ENCODE results near the gene JAKMIP3. TPM values are rescaled to one million over a fixed set of nuclear protein-coding genes. Genes with fewer than 3 reads are reported as not detected.

Gene JAKMIP3
- total RNA-seq (2014; rRNA removed; shearing (Covaris generic)), result not detected in 2 replicates

- peak; percentile 80 for DNase-seq (ENCODE audit: low read depth)
These were observed at the start of gene JAKMIP3 for GRCh38 chr10:132065491-132066105. JAKMIP3 (plus strand) TSS chr10:132065946; CDS start chr10:132104809, 38,863 bp downstream.

GRCh38 chr10:132016514-132016913, 49.2 kb upstream of the JAKMIP3 start:
- DNase-seq (ENCODE audit: low read depth), result no peak

- DNase-seq (ENCODE audit: low read depth), result no peak
These were observed 47.3 kb upstream of the JAKMIP3 start for GRCh38 chr10:132018446-132018845.

GRCh38 chr10:132019366-132019765, 46.4 kb upstream of the JAKMIP3 start:
- no peak for DNase-seq (ENCODE audit: low read depth)

GRCh38 chr10:132020456-132020855, 45.3 kb upstream of the JAKMIP3 start:
- DNase-seq (ENCODE audit: low read depth), result no peak

GRCh38 chr10:132021046-132021445, 44.7 kb upstream of the JAKMIP3 start:
- no peak for DNase-seq (ENCODE audit: low read depth)

GRCh38 chr10:132021504-132022143, 44.1 kb upstream of the JAKMIP3 start:
- no peak for DNase-seq (ENCODE audit: low read depth)

GRCh38 chr10:132022241-132022640, 43.5 kb upstream of the JAKMIP3 start:
- no peak for DNase-seq (ENCODE audit: low read depth)

GRCh38 chr10:132023092-132023811, 42.5 kb upstream of the JAKMIP3 start:
- DNase-seq (ENCODE audit: low read depth), result peak; percentile 54

GRCh38 chr10:132027423-132027983, 38.2 kb upstream of the JAKMIP3 start:
- DNase-seq (ENCODE audit: low read depth), result peak; percentile 52

GRCh38 chr10:132028706-132029105, 37.0 kb upstream of the JAKMIP3 start:
- no peak for DNase-seq (ENCODE audit: low read depth)

GRCh38 chr10:132030898-132031463, 34.8 kb upstream of the JAKMIP3 start:
- no peak for DNase-seq (ENCODE audit: low read depth)

- DNase-seq (ENCODE audit: low read depth), result no peak
These were observed 32.1 kb upstream of the JAKMIP3 start for GRCh38 chr10:132033632-132034031.

GRCh38 chr10:132035476-132035875, 30.3 kb upstream of the JAKMIP3 start:
- DNase-seq (ENCODE audit: low read depth), result no peak

- no peak for DNase-seq (ENCODE audit: low read depth)
These were observed 29.4 kb upstream of the JAKMIP3 start for GRCh38 chr10:132036153-132036886.

GRCh38 chr10:132036887-132037675, 28.7 kb upstream of the JAKMIP3 start:
- DNase-seq (ENCODE audit: low read depth), result no peak

- no peak for DNase-seq (ENCODE audit: low read depth)
These were observed 28.1 kb upstream of the JAKMIP3 start for GRCh38 chr10:132037676-132037975.

GRCh38 chr10:132039371-132039770, 26.4 kb upstream of the JAKMIP3 start:
- no peak for DNase-seq (ENCODE audit: low read depth)

- DNase-seq (ENCODE audit: low read depth), result no peak
These were observed 25.7 kb upstream of the JAKMIP3 start for GRCh38 chr10:132040046-132040445.

GRCh38 chr10:132041340-132041739, 24.4 kb upstream of the JAKMIP3 start:
- no peak for DNase-seq (ENCODE audit: low read depth)

Data from RPMI7951 (cell line).